Measurements from ENCODE around the gene BNIPL. TPM values are rescaled to one million over a fixed set of nuclear protein-coding genes. Genes with fewer than 3 reads are reported as not detected.
A peak's percentile ranks its signal among the peaks of the same experiment; 100 is the strongest.

Gene BNIPL
- total RNA-seq, 2 donors from 2014 or later = 0.22 to 0.24 TPM

- Histone ChIP-seq H3K4me3 (no peak overlapping the region), H3K4me1 (peaks cover 0 to 73% of the 10 kb centered on the region in 2 donors)
- TF ChIP-seq CTCF (IDR thresholded peaks at IDR 0.05) = no peak
Observed at GRCh38 chr1:151010346-151010726, 26.1 kb upstream of the BNIPL start.

GRCh38 chr1:151011154-151011850 lies 25.1 kb upstream of the BNIPL start:
- Histone ChIP-seq H3K4me1 (peaks cover 0 to 70% of the 10 kb centered on the region in 2 donors), H3K9me3 (no peaks in the 10 kb centered on the region), H3K36me3 (peaks cover 4% of the 10 kb centered on the region), H3K27ac (peak overlapping the region; percentile 52 to 96), H3K27me3 (no peaks in the 10 kb centered on the region), H3K4me3 (no peak overlapping the region)
- DNase-seq (ENCODE audit: low spot score) = no peak
- no peak for TF ChIP-seq CTCF (IDR thresholded peaks at IDR 0.05)

More at GRCh38 chr1:151010346-151010726, 26.1 kb upstream of the BNIPL start:
- no peak for DNase-seq (ENCODE audit: low spot score)
- Histone ChIP-seq H3K36me3 (no peaks in the 10 kb centered on the region), H3K27me3 (no peaks in the 10 kb centered on the region), H3K9me3 (no peaks in the 10 kb centered on the region), H3K27ac (peak overlapping the region in 1 of 2 donors; percentile 96)

- Histone ChIP-seq H3K4me1 (peaks cover 0 to 58% of the 10 kb centered on the region in 2 donors), H3K27ac (peak overlapping the region; percentile 52 to 96), H3K27me3 (no peaks in the 10 kb centered on the region), H3K4me3 (no peak overlapping the region), H3K36me3 (peaks cover 8% of the 10 kb centered on the region), H3K9me3 (no peaks in the 10 kb centered on the region)
- no peak for TF ChIP-seq CTCF (IDR thresholded peaks at IDR 0.05)
- no peak for DNase-seq (ENCODE audit: low spot score)
Observed at GRCh38 chr1:151012684-151013471, 23.5 kb upstream of the BNIPL start.

GRCh38 chr1:151013518-151013917 lies 22.9 kb upstream of the BNIPL start:
- H3K36me3 ChIP-seq = peaks cover 14% of the 10 kb centered on the region
- TF ChIP-seq CTCF (IDR thresholded peaks at IDR 0.05) = no peak
- H3K9me3 ChIP-seq = no peaks in the 10 kb centered on the region
- H3K27ac ChIP-seq = peak overlapping the region; percentile 52 to 96
- H3K4me3 ChIP-seq = no peak overlapping the region
- DNase-seq (ENCODE audit: low spot score) = peak; percentile 72
- H3K4me1 ChIP-seq = peaks cover 0 to 56% of the 10 kb centered on the region in 2 donors
- H3K27me3 ChIP-seq = no peaks in the 10 kb centered on the region

GRCh38 chr1:151024540-151025146 lies 11.7 kb upstream of the BNIPL start:
- DNase-seq (ENCODE audit: low spot score) = peak; percentile 85
- H3K4me1 ChIP-seq = peaks cover 0 to 25% of the 10 kb centered on the region in 2 donors
- no peaks in the 10 kb centered on the region for H3K9me3 ChIP-seq
- peaks cover 37% of the 10 kb centered on the region for H3K36me3 ChIP-seq
- TF ChIP-seq CTCF (IDR thresholded peaks at IDR 0.05) = peak; percentile 47 to 80
- H3K27ac ChIP-seq = peak overlapping the region; percentile 55 to 86
- no peaks in the 10 kb centered on the region for H3K27me3 ChIP-seq
- no peak overlapping the region for H3K4me3 ChIP-seq

Data from right atrium auricular region (tissue), 2 donors.